GM23338 (cell line): ENCODE data around the gene ELOVL2. TPM values are rescaled to one million over a fixed set of nuclear protein-coding genes. Genes with fewer than 3 reads are reported as not detected.

Experiments used
- ATAC-seq: fragments of 200-7000 bp; cut with Tn5 transposase; 3 replicates; pipeline ENCODE4 v1.9.1; 2020
- DNase-seq: peaks from one replicate; pipeline ENCODE4 v3.0.0-alpha.2; 2015; ENCODE audit warnings: low spot score
- H2AFZ ChIP-seq: fragments of 200-600 bp; sonication (generic); 2 replicates; pipeline ENCODE4 v1.8.0; 2016; ENCODE audit warnings: antibody characterized with exemption, mild to moderate bottlenecking, moderate library complexity
- H3F3A ChIP-seq: fragments of 200-600 bp; sonication (generic); replicated peaks from 2 replicates; pipeline ENCODE4 v1.8.0; 2017; ENCODE audit warnings: antibody characterized with exemption, mixed run types, low read depth
- H3K27ac ChIP-seq: fragments of 200-600 bp; sonication (generic); 2 replicates; pipeline ENCODE4 v1.6.1; 2016; ENCODE audit warnings: low read depth
- H3K27me3 ChIP-seq: fragments of 200-600 bp; sonication (generic); 2 replicates; pipeline ENCODE4 v1.8.0; 2016; ENCODE audit warnings: mild to moderate bottlenecking, mixed run types, moderate library complexity; ENCODE audit not compliant: insufficient read depth
- H3K36me3 ChIP-seq: fragments of 200-600 bp; sonication (generic); 2 replicates; pipeline ENCODE4 v1.8.0; 2016; ENCODE audit warnings: mild to moderate bottlenecking; ENCODE audit not compliant: insufficient read depth
- H3K4me1 ChIP-seq: fragments of 200-600 bp; sonication (generic); 2 replicates; pipeline ENCODE4 v1.8.0; 2016; ENCODE audit warnings: mild to moderate bottlenecking, moderate library complexity; ENCODE audit not compliant: insufficient read depth
- H3K4me2 ChIP-seq: fragments of 200-600 bp; sonication (generic); 2 replicates; pipeline ENCODE4 v1.7.1; 2017; ENCODE audit warnings: mixed run types
- H3K4me3 ChIP-seq: fragments of 200-600 bp; sonication (generic); 2 replicates; pipeline ENCODE4 v1.6.1; 2016; ENCODE audit warnings: mixed run types
- H3K79me2 ChIP-seq: fragments of 200-600 bp; sonication (generic); replicated peaks from 2 replicates; pipeline ENCODE4 v1.8.0; 2017; ENCODE audit warnings: mild to moderate bottlenecking; ENCODE audit not compliant: insufficient read depth
- H3K9me2 ChIP-seq: fragments of 200-600 bp; sonication (generic); 2 replicates; pipeline ENCODE4 v1.8.0; 2017; ENCODE audit not compliant: insufficient read depth
- H4K20me1 ChIP-seq: fragments of 200-600 bp; sonication (generic); replicated peaks from 2 replicates; pipeline ENCODE4 v1.8.0; 2017; ENCODE audit warnings: mild to moderate bottlenecking; ENCODE audit not compliant: insufficient read depth
- H3K27ac Mint-ChIP-seq: 2 replicates; pipeline ENCODE4 v1.8.0; 2020; ENCODE audit warnings: inconsistent platforms, mild to moderate bottlenecking, moderate library complexity, mixed read lengths
- H3K27me3 Mint-ChIP-seq: 3 replicates; pipeline ENCODE4 v1.8.0; 2022; ENCODE audit warnings: low read depth, mild to moderate bottlenecking, moderate library complexity, mixed read lengths, inconsistent platforms; ENCODE audit not compliant: insufficient read depth, poor library complexity
- H3K36me3 Mint-ChIP-seq: 3 replicates; pipeline ENCODE4 v1.8.0; 2021; ENCODE audit warnings: low read depth, mild to moderate bottlenecking, inconsistent platforms, moderate library complexity, mixed read lengths
- H3K4me1 Mint-ChIP-seq: 3 replicates; pipeline ENCODE4 v1.8.0; 2020; ENCODE audit warnings: mild to moderate bottlenecking, inconsistent platforms, mixed read lengths
- H3K4me3 Mint-ChIP-seq: 3 replicates; pipeline ENCODE4 v1.8.0; 2021; ENCODE audit warnings: moderate library complexity, mild to moderate bottlenecking, inconsistent platforms, mixed read lengths
- H3K9me3 Mint-ChIP-seq: 3 replicates; pipeline ENCODE4 v1.8.0; 2020; ENCODE audit warnings: moderate library complexity, mild to moderate bottlenecking, inconsistent platforms, mixed read lengths
- CREB1 ChIP-seq: fragments of 250-450 bp; sonication (Bioruptor Pico); IDR thresholded peaks from 2 replicates; pipeline ENCODE4 v1.5.0; 2020; ENCODE audit warnings: low read depth, mild to moderate bottlenecking, moderate library complexity
- CTCF ChIP-seq, 2 experiments: fragments of 200-600 bp in 1 of 2; sonication (generic) in 1 of 2; conservative IDR thresholded peaks; 2 replicates each; pipeline versions ENCODE4 v1.5.1 to v1.6.1; 2016 to 2017; ENCODE audit warnings: antibody characterized with exemption in 2 of 2, low read depth in 2 of 2, mild to moderate bottlenecking in 2 of 2, moderate library complexity in 1 of 2
- ETS1 ChIP-seq: IDR thresholded peaks from 2 replicates; pipeline ENCODE4 v1.6.1; 2016; ENCODE audit warnings: antibody characterized with exemption
- EZH2 ChIP-seq: fragments of 200-600 bp; sonication (generic); IDR thresholded peaks from one replicate; pipeline ENCODE4 v1.8.0; 2017; ENCODE audit warnings: antibody characterized with exemption, mild to moderate bottlenecking, low read depth; ENCODE audit not compliant: unreplicated experiment
- EZH2phosphoT487 ChIP-seq: fragments of 200-600 bp; sonication (generic); IDR thresholded peaks from one replicate; pipeline ENCODE4 v1.8.1; 2018; ENCODE audit warnings: antibody characterized with exemption; ENCODE audit not compliant: unreplicated experiment
- JUNB ChIP-seq: IDR thresholded peaks from one replicate; pipeline ENCODE4 v1.6.1; 2016; ENCODE audit warnings: antibody characterized with exemption; ENCODE audit not compliant: unreplicated experiment
- NANOG ChIP-seq: IDR thresholded peaks from 2 replicates; pipeline ENCODE4 v1.6.1; 2016; ENCODE audit warnings: antibody characterized with exemption, borderline replicate concordance
- POLR2AphosphoS5 ChIP-seq: IDR thresholded peaks from 2 replicates; pipeline ENCODE4 v1.6.1; 2016; ENCODE audit warnings: antibody characterized with exemption, low read depth
- REST ChIP-seq: IDR thresholded peaks from one replicate; pipeline ENCODE4 v1.6.1; 2018; ENCODE audit warnings: antibody characterized with exemption; ENCODE audit not compliant: unreplicated experiment
- STAT1 ChIP-seq: IDR thresholded peaks from one replicate; pipeline ENCODE4 v1.6.1; 2016; ENCODE audit warnings: antibody characterized with exemption; ENCODE audit not compliant: unreplicated experiment
- ZNF114 ChIP-seq: fragments of 250-450 bp; sonication (Bioruptor Pico); IDR thresholded peaks from 2 replicates; pipeline ENCODE4 v1.5.0; 2020; ENCODE audit warnings: mild to moderate bottlenecking, moderate library complexity
- ZNF331 ChIP-seq: fragments of 250-450 bp; sonication (Bioruptor Pico); IDR thresholded peaks from 2 replicates; pipeline ENCODE4 v1.5.0; 2020; ENCODE audit warnings: low read depth, mild to moderate bottlenecking, moderate library complexity
- ZNF462 ChIP-seq: fragments of 250-450 bp; sonication (Bioruptor Pico); IDR thresholded peaks from 2 replicates; pipeline ENCODE4 v1.5.0; 2020; ENCODE audit warnings: mild to moderate bottlenecking, moderate library complexity
- polyA plus RNA-seq: library from polyadenylated mRNA; unstranded; fragments of >200 nt; fragmentation: Nextera tagmentation; extraction: Ambion mirVana; gene quantifications from 2 replicates; pipeline ENCODE4 v1.2.1, GENCODE V29; 2016
- total RNA-seq: library from RNA; depleted of rRNA; stranded (reverse); fragments of >200 nt; shearing (Covaris generic); gene quantifications from 2 replicates; pipeline ENCODE4 v1.2.3, GENCODE V29; 2014

The ELOVL2 gene
- total and polyA plus RNA-seq, 2 experiments from 2014 or later: 1.2 to 1.6 TPM

GRCh38 chr6:11009353-11009752, 34.8 kb downstream of the ELOVL2 start:
- Histone ChIP-seq H4K20me1 (no peaks in the 10 kb centered on the region), H3F3A (no peaks in the 10 kb centered on the region), H3K36me3 (no peaks in the 10 kb centered on the region), H3K4me2 (no peak overlapping the region), H3K79me2 (no peaks in the 10 kb centered on the region), H3K27me3 (no peaks in the 10 kb centered on the region), H3K27ac (no peak overlapping the region), H2AFZ (no peak overlapping the region), H3K4me3 (no peak overlapping the region), H3K9me2 (no peaks in the 10 kb centered on the region), H3K4me1 (peaks cover 14% of the 10 kb centered on the region; the same call in 1 of the 2 replicates)
- Mint-ChIP-seq H3K9me3 (no peaks in the 10 kb centered on the region), H3K4me1 (peaks cover 29% of the 10 kb centered on the region), H3K4me3 (no peak overlapping the region; the same call in 2 of the 3 replicates), H3K36me3 (no peaks in the 10 kb centered on the region), H3K27ac (no peak overlapping the region), H3K27me3 (peaks cover 8% of the 10 kb centered on the region)
- ATAC-seq: peak; percentile 20; the same call in 2 of the 3 replicates
- TF ChIP-seq EZH2phosphoT487 (no peak), NANOG (no peak), EZH2 (no peak), REST (no peak), STAT1 (no peak), JUNB (no peak), POLR2AphosphoS5 (no peak), ETS1 (no peak), ZNF114 (no peak), CTCF (conservative IDR thresholded peaks at IDR 0.05; ENCODE audit: low read depth in 2 of 2) (no peak), ZNF462 (CRISPR knock-in tag) (no peak), CREB1 (no peak), ZNF331 (CRISPR knock-in tag) (no peak)
- DNase-seq: peak; percentile 64
